Transverse colon (tissue), 4 donors: Measurements from ENCODE around the gene HRAS. TPM values are rescaled to one million over a fixed set of nuclear protein-coding genes. Genes with fewer than 3 reads are reported as not detected.

Experiments
- DNase-seq: peaks from one replicate; pipeline ENCODE4 v3.0.0-alpha.2; 2019
- H3K27ac ChIP-seq, 4 donors: fragments of 200-600 bp; sonication (generic); 2 replicates each; pipeline ENCODE4 v1.5.1; 2016 to 2018; ENCODE audit warnings: inconsistent platforms in 4 of 4
- H3K27me3 ChIP-seq: fragments of 200-600 bp; sonication (generic); 2 replicates; pipeline ENCODE4 v1.5.1; 2017; ENCODE audit warnings: inconsistent platforms
- H3K36me3 ChIP-seq, 4 donors: fragments of 200-600 bp; sonication (generic); 2 replicates each; pipeline ENCODE4 v1.5.1; 2017 to 2019; ENCODE audit warnings: inconsistent platforms in 4 of 4
- H3K4me1 ChIP-seq, 4 donors: fragments of 200-600 bp; sonication (generic); 2 replicates each; pipeline ENCODE4 v1.5.1; 2017 to 2020; ENCODE audit warnings: inconsistent platforms in 4 of 4
- H3K4me3 ChIP-seq, 4 donors: fragments of 200-600 bp; sonication (generic); 1 replicate in 1 of 4; 2 replicates in 3 of 4; pipeline versions ENCODE4 v1.5.1 to v1.6.1; 2017 to 2019; ENCODE audit warnings: inconsistent platforms in 4 of 4
- H3K9me3 ChIP-seq, 2 donors: fragments of 200-600 bp; sonication (generic); 2 replicates each; pipeline ENCODE4 v1.5.1; 2017 to 2019; ENCODE audit warnings: inconsistent platforms in 2 of 2
- EP300 ChIP-seq: sonication (generic); formaldehyde crosslinking; IDR thresholded peaks from one replicate; pipeline ENCODE4 v1.6.1; 2017; ENCODE audit warnings: antibody characterized with exemption, low read depth
- POLR2A ChIP-seq: fragments of 450-650 bp; IDR thresholded peaks from one replicate; pipeline ENCODE4 v1.6.1; 2016; ENCODE audit warnings: antibody characterized with exemption, mild to moderate bottlenecking, moderate library complexity
- POLR2AphosphoS5 ChIP-seq, 3 donors: sonication (generic); formaldehyde crosslinking; IDR thresholded peaks; one replicate each; pipeline ENCODE4 v1.6.1; 2016; ENCODE audit warnings: antibody characterized with exemption in 3 of 3
- WGBS, 2 donors: methylation state at CpG; one replicate each; pipeline ENCODE4 v1.1.5; 2018; ENCODE audit warnings: low coverage in 1 of 2; 5-methylcytosine and 5-hydroxymethylcytosine counted together
- in situ Hi-C, 4 donors: fragments of 200-750 bp; cut with MboI; loops; one replicate each; pipeline versions ENCODE4 v1.15.0 to v1.15.1; 2017; ENCODE audit warnings: low sequenced_read_pairs in 3 of 4, low pct_ligation_motif_present in 1 of 4, low pct_unique_long_range_greater_than_20kb in 1 of 4
- intact Hi-C: fragments of 100-400 bp; cut with DNase I; formaldehyde crosslinking; loops from one replicate; pipeline ENCODE4 v1.15.1; 2023; ENCODE audit warnings: low total_unique reads
- total RNA-seq, 4 donors: library from RNA; depleted of rRNA; stranded (reverse); fragments of >200 nt; gene quantifications; one replicate each; pipeline ENCODE4 v1.1.0, GENCODE V29; 2016
- TF ChIP-seq, protein P1 (sequence below), 5 experiments: fragments of 200-600 bp in 3 of 5; fragments of 450-650 bp in 2 of 5; sonication (generic) in 3 of 5; IDR thresholded peaks; 1 replicate in 2 of 5; 2 replicates in 3 of 5; pipeline ENCODE4 v1.5.1; 2016 to 2017; ENCODE audit warnings: antibody characterized with exemption in 5 of 5, inconsistent platforms in 3 of 5, mild to moderate bottlenecking in 2 of 5, moderate library complexity in 1 of 5

The HRAS gene
- total RNA-seq, 4 donors from 2014 or later = 31.0 to 57.1 (median 33.9) TPM

DNA sequence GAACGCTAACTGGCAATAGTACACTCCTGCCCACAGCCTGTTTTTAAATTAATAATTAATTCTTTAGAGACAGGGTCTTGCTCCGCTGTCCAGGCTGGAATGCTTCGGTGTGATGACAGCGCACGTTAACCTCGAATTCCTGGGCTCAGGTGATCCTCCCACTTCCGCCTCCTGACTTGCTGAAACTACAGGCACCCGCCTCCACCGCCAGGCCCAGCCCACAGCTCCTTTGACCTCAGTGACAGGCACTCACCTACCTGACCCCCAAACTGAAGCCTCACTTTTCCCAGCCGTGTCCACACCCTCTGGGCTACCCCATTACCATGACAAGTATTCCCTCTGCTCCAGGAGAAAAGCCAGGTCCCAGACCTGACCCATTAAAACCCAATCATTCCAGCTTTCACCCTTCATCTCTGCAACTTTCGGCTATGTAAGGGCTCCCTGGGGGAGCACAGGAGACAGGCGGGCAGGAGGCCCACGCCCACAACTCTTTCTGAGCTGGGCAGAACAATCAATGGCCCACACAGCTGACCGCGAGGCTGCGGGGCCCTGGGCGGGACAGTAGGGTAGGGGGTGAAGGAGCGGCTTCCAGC lies 24.4 kb upstream of the HRAS start:
- TF ChIP-seq, protein P1, sequence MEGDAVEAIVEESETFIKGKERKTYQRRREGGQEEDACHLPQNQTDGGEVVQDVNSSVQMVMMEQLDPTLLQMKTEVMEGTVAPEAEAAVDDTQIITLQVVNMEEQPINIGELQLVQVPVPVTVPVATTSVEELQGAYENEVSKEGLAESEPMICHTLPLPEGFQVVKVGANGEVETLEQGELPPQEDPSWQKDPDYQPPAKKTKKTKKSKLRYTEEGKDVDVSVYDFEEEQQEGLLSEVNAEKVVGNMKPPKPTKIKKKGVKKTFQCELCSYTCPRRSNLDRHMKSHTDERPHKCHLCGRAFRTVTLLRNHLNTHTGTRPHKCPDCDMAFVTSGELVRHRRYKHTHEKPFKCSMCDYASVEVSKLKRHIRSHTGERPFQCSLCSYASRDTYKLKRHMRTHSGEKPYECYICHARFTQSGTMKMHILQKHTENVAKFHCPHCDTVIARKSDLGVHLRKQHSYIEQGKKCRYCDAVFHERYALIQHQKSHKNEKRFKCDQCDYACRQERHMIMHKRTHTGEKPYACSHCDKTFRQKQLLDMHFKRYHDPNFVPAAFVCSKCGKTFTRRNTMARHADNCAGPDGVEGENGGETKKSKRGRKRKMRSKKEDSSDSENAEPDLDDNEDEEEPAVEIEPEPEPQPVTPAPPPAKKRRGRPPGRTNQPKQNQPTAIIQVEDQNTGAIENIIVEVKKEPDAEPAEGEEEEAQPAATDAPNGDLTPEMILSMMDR (IDR thresholded peaks at IDR 0.05) = peak in 1 of 5 experiments; percentile 32
- TF ChIP-seq EP300 (no peak), POLR2AphosphoS5 (IDR thresholded peaks at IDR 0.05) (peak in 2 of 3 donors; percentile 29 to 54)
- Histone ChIP-seq H3K9me3 (no peaks in the 10 kb centered on the region), H3K27ac (peak overlapping the region; percentile 85 to 98 (median 96)), H3K36me3 (no peaks in the 10 kb centered on the region), H3K4me3 (peak overlapping the region; percentile 46 to 91 (median 86)), H3K4me1 (peaks cover 23 to 47% (median 35%) of the 10 kb centered on the region in 4 donors), H3K27me3 (peaks cover 31% of the 10 kb centered on the region)
- WGBS, 2 donors = 59% methylated on average over 17 of the region's 18 CpGs; no CpG with 5 or more reads in 1 of the 2 donors
- in situ Hi-C loops = no loop called here
- intact Hi-C loops = loop anchor here (5.0 kb wide), 1 partner anchor 162 kb away; no protein-coding TSS in a partner anchor
- DNase-seq = peak; percentile 82

DNA sequence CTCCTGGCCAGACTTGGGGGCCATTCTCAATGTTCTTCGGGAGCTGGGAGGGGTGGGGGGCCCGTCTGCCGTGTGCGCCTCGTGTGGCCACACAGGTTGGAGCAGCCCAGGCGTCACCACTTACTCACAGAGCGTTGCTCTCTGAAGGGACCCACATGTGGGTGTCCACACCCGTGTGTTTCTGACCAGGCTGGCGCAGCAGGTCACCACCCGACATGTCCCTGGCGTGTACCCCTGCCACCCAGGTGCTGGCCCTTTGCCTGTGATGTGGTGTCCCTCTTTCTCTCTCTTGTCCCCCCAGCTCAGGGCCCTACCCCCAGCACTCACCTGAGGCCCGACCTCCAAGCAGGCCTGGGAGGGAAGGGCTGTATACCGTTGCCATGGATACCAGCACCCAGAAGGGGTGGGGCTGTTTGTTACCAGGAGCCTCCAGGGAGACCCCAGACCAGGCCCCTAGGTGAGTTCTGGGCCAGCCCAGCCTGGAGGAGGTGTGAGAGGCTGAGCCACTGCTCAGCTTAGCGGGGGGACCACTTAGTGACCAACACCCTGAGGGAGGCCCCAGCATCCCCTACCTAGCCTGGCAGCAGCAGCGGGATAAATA lies 23.7 kb upstream of the HRAS start:
- 75% methylated on average over 15 of the region's 15 CpGs; no CpG with 5 or more reads in 1 of the 2 donors for WGBS, 2 donors
- TF ChIP-seq EP300 (no peak), POLR2AphosphoS5 (IDR thresholded peaks at IDR 0.05) (no peak), POLR2A (no peak)
- TF ChIP-seq, protein P1 (IDR thresholded peaks at IDR 0.05) = no peak
- DNase-seq = no peak
- no peak overlapping the region for H3K4me3 ChIP-seq
- in situ Hi-C loops = no loop called here
- H3K9me3 ChIP-seq = no peaks in the 10 kb centered on the region
- H3K4me1 ChIP-seq = peaks cover 29 to 54% (median 42%) of the 10 kb centered on the region in 4 donors
- H3K27ac ChIP-seq = peak overlapping the region; percentile 85 to 98 (median 96)
- peaks cover 38% of the 10 kb centered on the region for H3K27me3 ChIP-seq
- no peaks in the 10 kb centered on the region for H3K36me3 ChIP-seq
- intact Hi-C loops = loop anchor here (5.0 kb wide), 1 partner anchor 163 kb away; no protein-coding TSS in a partner anchor

DNA sequence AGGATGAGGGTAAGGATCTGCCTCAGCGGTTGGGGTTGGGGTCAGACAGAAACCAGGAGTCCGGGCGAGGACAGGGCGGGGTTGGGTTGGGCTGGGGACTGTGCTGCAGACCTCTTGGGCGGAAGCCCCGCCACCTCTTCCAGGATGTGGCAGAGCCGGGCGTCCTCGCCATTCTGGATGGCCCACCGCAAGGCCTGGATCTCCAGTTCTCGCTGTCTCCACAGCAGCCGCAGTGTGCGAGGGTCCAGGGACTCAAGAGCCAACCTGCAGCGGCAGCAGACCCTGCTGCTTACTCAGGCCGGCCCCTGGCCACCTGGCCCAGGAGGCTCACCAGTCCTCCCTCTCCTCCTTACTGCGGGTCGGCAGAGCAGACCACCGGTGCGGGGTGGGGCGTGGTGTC lies 23.1 kb upstream of the HRAS start:
- no peak for DNase-seq
- TF ChIP-seq POLR2AphosphoS5 (IDR thresholded peaks at IDR 0.05) (no peak), POLR2A (no peak)
- 80% methylated on average over 19 of the region's 20 CpGs; no CpG with 5 or more reads in 1 of the 2 donors for WGBS, 2 donors
- peaks cover 44% of the 10 kb centered on the region for H3K27me3 ChIP-seq
- intact Hi-C loops (loop anchor here (5.0 kb wide), 1 partner anchor 164 kb away; no protein-coding TSS in a partner anchor), in situ Hi-C loops (no loop called here)
- no peak overlapping the region for H3K27ac ChIP-seq
- peaks cover 30 to 56% (median 43%) of the 10 kb centered on the region in 4 donors for H3K4me1 ChIP-seq
- H3K36me3 ChIP-seq = no peaks in the 10 kb centered on the region
- no peaks in the 10 kb centered on the region for H3K9me3 ChIP-seq
- H3K4me3 ChIP-seq = no peak overlapping the region

GRCh38 chr11:557328-558132 lies 22.2 kb upstream of the HRAS start:
- peaks cover 30 to 55% (median 42%) of the 10 kb centered on the region in 4 donors for H3K4me1 ChIP-seq
- intact Hi-C loops (loop anchor here (5.0 kb wide), 1 partner anchor 165 kb away; no protein-coding TSS in a partner anchor), in situ Hi-C loops (no loop called here)
- H3K9me3 ChIP-seq = no peaks in the 10 kb centered on the region
- H3K27me3 ChIP-seq = peaks cover 54% of the 10 kb centered on the region
- WGBS, 2 donors = 79% methylated on average over 24 of the region's 24 CpGs; no CpG with 5 or more reads in 1 of the 2 donors
- DNase-seq = no peak
- TF ChIP-seq, protein P1 (IDR thresholded peaks at IDR 0.05) = no peak
- TF ChIP-seq POLR2A = no peak
- TF ChIP-seq EP300 = no peak
- TF ChIP-seq POLR2AphosphoS5 (IDR thresholded peaks at IDR 0.05) = no peak
- no peak overlapping the region for H3K27ac ChIP-seq
- H3K4me3 ChIP-seq = no peak overlapping the region
- H3K36me3 ChIP-seq = no peaks in the 10 kb centered on the region
